ENCODE results near the gene PI4K2A. TPM values are rescaled to one million over a fixed set of nuclear protein-coding genes. Genes with fewer than 3 reads are reported as not detected.

Gene PI4K2A
- total and polyA plus RNA-seq, 2 of the 13 experiments (the other 11 are each of a cell fraction or from before 2014, with no cell fraction given): 10.9 to 14.3 TPM

GRCh38 chr10:97686962-97687784, 46.7 kb downstream of the PI4K2A start, which contains the start of gene AVPI1 (continued):
- no peak; the same call in 1 of the 2 replicates for TF ChIP-seq ZNF703 (CRISPR knock-in tag; IDR thresholded peaks at IDR 0.05; ENCODE audit: borderline replicate concordance)
- TF ChIP-seq TCF7L2 (IDR thresholded peaks at IDR 0.05; ENCODE audit: low read depth, low read length): no peak
- peak; percentile 81; the same call in 1 of the 2 replicates for TF ChIP-seq ZSCAN9 (CRISPR knock-in tag; IDR thresholded peaks at IDR 0.05; ENCODE audit: borderline replicate concordance)
- no peak for TF ChIP-seq ZSCAN22 (CRISPR knock-in tag; IDR thresholded peaks at IDR 0.05)
- TF ChIP-seq ZNF75D (CRISPR knock-in tag; IDR thresholded peaks at IDR 0.05; ENCODE audit: borderline replicate concordance): no peak
- TF ChIP-seq RAD21 (CRISPR knock-in tag; IDR thresholded peaks at IDR 0.05): peak; percentile 20; the same call in 1 of the 2 replicates
- TF ChIP-seq EHMT2 (IDR thresholded peaks at IDR 0.05; ENCODE audit: borderline replicate concordance, low read depth, low read length): no peak
- TF ChIP-seq SIN3A (IDR thresholded peaks at IDR 0.05; ENCODE audit: borderline replicate concordance, low read depth, low read length): peak; percentile 64; the same call in 1 of the 2 replicates
- peak; percentile 92 for TF ChIP-seq ARHGAP35 (CRISPR knock-in tag; IDR thresholded peaks at IDR 0.05; ENCODE audit: borderline replicate concordance)
- TF ChIP-seq ZNF354B (CRISPR knock-in tag; IDR thresholded peaks at IDR 0.05): 0 out of 2 replicates have a peak, but pooled peaks have one; percentile 96
- TF ChIP-seq ZNF546 (CRISPR knock-in tag; conservative IDR thresholded peaks at IDR 0.05): peak; percentile 55; the same call in 1 of the 2 replicates
- no peak for TF ChIP-seq SMARCC2 (IDR thresholded peaks at IDR 0.05)
- peak; percentile 76 for TF ChIP-seq GATAD1 (CRISPR knock-in tag; IDR thresholded peaks at IDR 0.05)
- peak; percentile 51; the same call in 1 of the 2 replicates for TF ChIP-seq BCL3 (CRISPR knock-in tag; IDR thresholded peaks at IDR 0.05)
- TF ChIP-seq KDM1A (CRISPR knock-in tag; IDR thresholded peaks at IDR 0.05): 0 out of 2 replicates have a peak, but pooled peaks have one; percentile 30
- TF ChIP-seq ZNF607 (CRISPR knock-in tag; IDR thresholded peaks at IDR 0.05; ENCODE audit: borderline replicate concordance): peak; percentile 92
- TF ChIP-seq KDM4B (CRISPR knock-in tag; IDR thresholded peaks at IDR 0.05): peak; percentile 71; the same call in 1 of the 2 replicates
- TF ChIP-seq ZNF296 (CRISPR knock-in tag; conservative IDR thresholded peaks at IDR 0.05): no peak
- TF ChIP-seq PTBP1 (IDR thresholded peaks at IDR 0.05; ENCODE audit: low read depth, low read length, poor library complexity, severe bottlenecking): no peak
- TF ChIP-seq NFE2L2 (IDR thresholded peaks at IDR 0.05; ENCODE audit: low read length): no peak
